Epidermal melanocyte (primary cell): ENCODE results near the gene SEC23IP.

Experiments
- DNase-seq: peaks from one replicate; pipeline ENCODE4 v3.0.0; 2011; ENCODE audit warnings: low spot score; ENCODE audit not compliant: insufficient read length

The SEC23IP gene

DNA sequence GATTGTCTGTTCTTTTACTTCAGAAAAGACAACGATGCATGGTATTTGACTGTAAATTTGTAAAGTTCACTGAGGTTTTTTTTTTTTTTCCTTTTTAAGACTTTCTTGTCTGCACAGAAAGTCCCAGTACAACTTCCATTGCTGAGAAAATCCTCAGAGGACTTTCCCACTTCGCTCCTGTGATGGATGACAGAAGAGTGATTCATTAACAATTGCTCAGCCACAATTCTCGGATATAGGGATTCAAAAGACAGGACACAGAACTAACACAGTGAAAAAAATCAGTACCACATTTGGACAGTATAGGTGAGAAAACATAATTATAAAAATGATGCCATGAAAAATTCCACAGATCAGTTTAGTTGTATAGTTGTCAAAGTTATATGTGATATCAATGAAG is 48.0 kb downstream of the SEC23IP start:
- no peak for DNase-seq

GRCh38 chr10:119942973-119943372 is 50.4 kb downstream of the SEC23IP start:
- no peak for DNase-seq

- DNase-seq: no peak
Observed at GRCh38 chr10:119945805-119946204, 53.3 kb downstream of the SEC23IP start.

DNA sequence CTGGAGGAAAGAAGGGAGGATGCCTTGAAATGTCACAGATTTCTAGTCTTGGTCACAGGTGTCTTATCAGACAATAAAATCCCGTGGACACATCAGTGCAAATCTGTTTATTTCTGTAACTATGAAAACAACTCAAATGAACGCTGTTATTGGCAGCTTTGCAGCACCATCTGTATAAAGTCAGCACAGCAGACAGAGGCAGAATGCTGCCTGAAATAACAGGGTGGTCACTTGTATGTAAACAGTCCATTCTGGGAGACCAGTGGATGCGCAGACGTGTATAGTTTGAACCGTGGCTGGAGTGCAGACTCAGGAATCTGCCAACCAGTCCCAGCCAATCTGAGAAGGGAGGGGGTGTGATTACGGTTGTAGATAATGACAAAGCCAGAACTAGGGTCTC is 54.8 kb downstream of the SEC23IP start:
- DNase-seq: no peak

DNA sequence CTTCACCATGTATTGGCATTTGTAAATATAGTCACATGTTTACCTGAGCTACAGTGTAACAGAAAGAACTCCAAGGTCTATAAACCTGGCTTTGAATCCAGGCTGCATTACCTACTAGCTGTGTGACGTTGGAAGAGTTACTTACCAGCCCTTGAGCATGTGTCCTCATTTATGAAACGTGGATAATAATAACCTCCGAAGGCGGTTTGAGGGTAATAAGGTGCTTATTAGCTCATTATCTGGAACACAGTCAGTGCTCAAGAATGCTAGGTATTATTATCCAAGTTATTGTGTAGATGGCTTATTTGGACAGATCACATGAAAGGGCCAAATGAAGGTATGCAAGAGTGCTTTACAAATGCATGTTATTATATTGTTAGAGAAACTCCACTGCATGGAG is 64.9 kb downstream of the SEC23IP start:
- DNase-seq: no peak

GRCh38 chr10:119962837-119963236 is 70.3 kb downstream of the SEC23IP start:
- no peak for DNase-seq

DNA sequence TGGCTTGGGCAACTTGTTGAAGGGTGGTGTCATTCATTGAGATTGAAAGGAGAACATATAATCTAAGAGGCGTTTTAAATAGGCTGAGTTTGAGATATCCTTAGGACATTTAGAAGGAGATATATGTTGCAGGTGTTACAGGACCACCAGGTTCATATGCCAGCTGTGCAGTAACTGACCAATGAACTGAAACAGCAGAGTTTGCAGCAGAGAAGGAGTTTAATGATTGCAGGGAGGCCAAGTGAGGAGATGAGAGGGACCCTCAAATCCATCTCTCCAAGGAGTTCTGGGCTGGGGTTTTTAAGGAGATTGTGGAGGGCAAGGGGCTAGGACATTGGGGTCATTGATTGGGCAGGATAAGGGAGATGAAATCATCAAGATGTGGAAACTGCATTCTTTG is 74.5 kb downstream of the SEC23IP start:
- DNase-seq: no peak

- DNase-seq: no peak
Observed at GRCh38 chr10:119969609-119970008, 77.1 kb downstream of the SEC23IP start.

DNA sequence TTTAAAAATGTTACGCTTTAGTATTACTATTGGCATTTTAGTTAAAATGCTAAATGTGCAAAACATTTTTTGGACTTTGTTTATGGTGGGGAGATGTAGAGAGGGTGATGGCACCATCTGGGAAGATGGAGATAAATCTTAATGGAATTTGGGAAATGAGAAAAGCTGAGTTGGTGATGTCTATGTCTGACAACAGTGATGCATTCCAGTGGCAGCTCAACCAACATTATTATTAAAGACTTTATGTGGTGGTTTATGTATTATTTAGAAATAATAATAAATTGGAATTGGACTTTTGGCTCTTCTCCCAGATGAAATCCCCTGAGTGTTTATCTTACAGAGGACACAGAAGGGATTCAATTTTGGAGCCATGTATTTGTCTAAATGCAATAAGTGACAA is 77.6 kb downstream of the SEC23IP start:
- no peak for DNase-seq

DNA sequence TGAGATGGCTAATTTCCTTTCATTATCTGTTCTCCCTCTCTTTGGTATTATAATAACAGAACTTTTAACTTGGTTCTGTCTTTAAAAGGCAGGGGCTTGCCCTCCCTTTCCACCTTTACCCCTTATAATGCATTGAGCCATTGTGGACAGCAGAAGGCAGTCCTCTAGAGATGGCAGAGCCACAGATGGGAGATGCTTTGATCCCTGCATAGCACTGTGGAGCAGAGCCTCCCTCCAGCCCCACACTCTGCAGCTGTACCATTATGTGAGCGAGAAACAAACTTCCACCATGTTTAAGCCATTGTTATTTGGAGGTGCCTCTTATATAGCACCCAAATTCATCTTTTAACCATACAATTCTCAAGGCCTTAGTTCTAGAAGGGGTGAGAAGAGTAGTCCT is 78.4 kb downstream of the SEC23IP start:
- no peak for DNase-seq

DNA sequence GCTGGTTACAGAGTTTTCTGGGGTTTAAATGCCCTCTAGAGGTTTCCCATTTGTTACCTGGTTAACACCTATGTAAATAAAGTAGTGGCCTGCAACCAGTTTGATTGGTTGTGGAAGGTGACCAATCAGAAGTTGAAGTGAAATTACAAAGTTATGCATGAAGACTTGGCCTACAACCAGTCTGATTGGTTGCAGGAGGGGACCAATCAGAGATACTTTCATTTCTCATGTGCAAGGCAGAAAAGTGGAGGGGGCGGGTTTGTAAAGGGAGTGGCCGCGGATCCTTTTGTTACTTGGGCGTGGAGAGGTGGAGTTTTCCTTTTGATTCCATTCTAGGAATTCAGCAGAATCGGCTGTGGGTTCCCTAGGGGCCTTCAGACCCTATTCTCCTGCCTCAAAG is 80.8 kb downstream of the SEC23IP start:
- no peak for DNase-seq

DNA sequence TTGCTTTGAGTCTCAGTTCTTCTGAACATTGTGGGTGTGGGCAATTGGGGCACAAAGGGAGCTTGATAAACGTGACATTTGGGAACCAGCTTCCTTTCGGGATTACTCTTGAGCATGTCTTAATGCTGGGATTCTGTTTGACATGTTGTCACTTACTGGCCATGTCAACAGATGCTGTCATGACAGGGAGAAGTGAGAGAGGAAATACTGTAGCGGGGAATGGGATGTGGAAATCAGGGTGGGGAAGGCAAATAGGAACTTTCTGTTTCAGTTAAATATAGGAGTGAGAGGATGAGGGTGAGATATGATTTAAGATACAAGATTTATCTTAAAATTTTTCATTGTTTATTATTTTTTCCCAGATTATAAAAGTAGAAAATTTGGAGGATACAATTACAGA is 83.9 kb downstream of the SEC23IP start:
- no peak for DNase-seq

DNA sequence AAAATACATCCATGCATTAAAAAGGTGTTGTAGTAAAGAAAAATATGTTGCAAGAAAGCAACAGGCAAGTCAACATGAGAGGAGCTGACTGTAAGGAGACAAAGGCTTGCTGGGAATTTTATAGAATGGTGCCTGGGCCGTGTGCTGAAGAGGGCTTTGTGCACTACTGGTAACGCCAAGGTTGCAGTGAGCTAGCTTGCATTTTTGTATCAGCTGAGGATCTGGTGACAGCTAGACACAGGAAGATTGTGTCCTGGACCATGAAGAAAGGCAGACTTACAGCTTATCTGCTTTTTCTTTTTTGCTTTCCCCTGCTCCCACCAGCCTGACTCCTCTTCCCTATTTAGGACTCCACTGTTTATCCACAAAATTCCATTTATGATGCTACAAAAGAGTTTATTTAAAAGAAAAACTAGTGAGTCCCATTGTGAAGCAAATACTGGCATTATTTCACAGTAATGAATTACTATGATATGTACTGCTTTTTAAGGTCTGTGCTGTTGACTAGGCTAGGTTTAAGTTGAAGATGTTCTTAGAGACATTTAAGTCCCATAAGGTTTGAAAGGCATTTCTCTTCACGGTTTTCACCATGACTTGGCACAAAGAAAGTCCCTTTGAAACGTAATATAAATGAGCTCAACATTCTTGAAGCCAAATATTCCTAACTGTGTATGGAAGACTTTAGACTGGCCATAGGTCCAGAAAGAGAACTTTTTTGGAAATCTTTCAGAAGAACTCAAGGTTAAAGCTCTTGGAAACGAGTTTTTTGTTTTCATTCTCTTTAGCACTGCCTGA is 88.6 kb downstream of the SEC23IP start:
- no peak for DNase-seq

GRCh38 chr10:119981826-119982225 is 89.3 kb downstream of the SEC23IP start:
- no peak for DNase-seq

DNA sequence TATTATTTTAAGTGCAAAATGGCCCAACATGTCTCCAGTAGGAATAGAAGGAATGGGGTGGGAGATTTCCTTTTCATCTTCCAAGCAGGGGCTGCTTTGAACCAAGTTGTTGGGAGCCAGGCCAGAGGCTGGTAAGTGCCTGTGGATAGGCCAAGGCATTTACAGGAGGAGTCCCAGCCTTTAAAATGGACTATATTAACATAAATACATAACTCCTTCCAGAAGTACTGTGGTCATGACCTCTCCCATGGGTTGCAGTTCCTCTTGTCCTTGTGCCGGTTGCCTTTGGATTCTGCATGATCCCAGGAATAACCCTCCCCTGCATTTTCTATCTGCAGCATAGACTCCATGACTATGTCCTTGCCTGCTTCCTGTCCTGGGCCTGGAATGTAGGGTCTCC is 95.8 kb downstream of the SEC23IP start:
- DNase-seq: no peak

DNA sequence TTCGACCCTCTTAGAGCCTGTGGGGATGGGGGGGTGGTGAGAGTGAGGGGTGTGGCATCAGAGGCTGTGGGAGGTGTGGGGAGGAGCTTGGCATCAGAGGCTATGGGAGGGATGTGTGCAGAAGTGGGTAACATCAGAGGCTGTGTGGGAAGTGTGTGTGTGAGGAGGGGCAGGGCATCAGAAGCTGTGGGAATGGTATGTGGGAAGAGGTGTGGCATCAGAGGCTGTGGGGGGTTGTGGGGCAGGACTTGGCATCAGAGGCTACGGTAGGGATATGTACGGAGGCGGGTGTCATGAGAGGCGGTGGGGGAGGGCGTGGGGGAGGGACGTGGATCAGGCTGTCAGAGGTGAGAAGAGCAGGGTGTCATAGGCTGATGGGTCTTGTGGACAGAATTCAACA is 97.4 kb downstream of the SEC23IP start:
- no peak for DNase-seq

DNA sequence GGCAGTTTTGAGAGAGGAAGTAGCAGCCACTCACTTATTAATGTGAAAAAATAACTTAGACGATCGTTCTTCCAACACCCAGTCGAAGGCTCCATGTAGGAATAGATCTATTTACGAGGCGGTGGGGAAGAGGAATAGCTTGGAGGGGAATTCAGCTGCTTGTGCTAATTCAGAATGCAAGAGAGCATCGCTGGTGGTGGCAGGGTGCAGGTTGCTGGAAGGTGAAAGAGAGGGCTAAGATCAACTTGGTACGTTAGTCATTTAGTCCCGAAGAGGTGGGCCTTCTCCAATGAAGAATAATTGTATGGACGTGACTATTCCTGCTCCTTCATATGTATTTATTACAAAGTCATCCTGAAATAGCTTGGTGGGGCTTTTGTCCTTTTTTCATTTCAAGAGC is 98.5 kb downstream of the SEC23IP start:
- no peak for DNase-seq

- no peak for DNase-seq
Observed at GRCh38 chr10:119991816-119992215, 99.3 kb downstream of the SEC23IP start.
